ENCODE data around the gene TAS1R1.

The TAS1R1 gene

DNA sequence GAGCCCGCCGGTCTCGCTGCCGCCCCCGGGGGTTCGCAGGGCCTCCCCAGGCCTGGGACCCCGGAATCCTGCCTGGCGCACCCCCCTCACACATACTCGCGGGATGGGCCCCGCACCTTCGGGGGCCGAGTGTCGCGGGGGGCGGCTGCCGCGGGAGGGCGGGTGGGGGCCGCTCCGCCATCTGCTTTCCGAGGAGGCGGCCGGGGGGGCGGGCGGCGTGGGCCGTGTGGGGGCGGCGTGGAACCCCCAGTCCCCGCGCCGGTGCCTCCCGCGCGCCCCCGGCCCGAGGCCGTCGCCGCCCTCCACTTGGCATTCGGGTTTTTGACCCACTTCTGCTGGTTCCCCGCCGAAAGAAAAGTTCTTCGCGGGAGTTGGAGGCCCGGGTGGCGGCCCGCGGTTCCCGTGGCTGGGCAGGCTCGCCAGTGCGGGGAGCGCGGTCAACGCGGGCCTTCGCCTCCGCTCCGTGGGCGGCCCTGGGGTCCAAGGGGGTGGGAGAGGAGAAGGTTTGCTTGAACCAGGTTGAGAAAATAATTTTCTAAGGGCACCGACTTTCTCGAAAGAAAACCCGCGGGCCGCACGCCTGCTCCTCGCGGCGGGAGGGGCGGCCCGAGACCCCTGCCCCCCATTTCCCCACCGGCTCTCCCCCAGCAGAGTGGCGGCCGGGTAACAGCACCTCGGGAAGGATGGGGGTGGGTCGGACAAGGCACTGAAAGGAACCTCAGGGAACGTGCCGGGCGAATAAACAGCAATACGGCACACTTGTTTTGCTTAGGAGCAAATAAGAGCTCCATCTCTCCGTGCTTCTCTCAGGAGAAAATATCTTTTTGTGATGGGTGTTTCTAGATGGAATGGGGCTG is 60.0 kb downstream of the TAS1R1 start:
- Histone ChIP-seq H3K9ac (ENCODE audit: insufficient read length, low read depth) (peak overlapping the region; percentile 72), H3K27me3 (ENCODE audit: insufficient read depth, insufficient read length) (peaks cover 3% of the 10 kb centered on the region), H3K9me3 (ENCODE audit: insufficient read depth, low read length) (no peaks in the 10 kb centered on the region), H3K4me3 (ENCODE audit: insufficient read length, low read depth) (peak overlapping the region; percentile 51), H3K4me1 (ENCODE audit: insufficient read depth, insufficient read length) (no peaks in the 10 kb centered on the region), H3K36me3 (ENCODE audit: insufficient read depth, insufficient read length, low read length) (peaks cover 37% of the 10 kb centered on the region)
- TF ChIP-seq YY1 (IDR thresholded peaks at IDR 0.05; ENCODE audit: insufficient read depth, insufficient read length) (no peak), SUZ12 (IDR thresholded peaks at IDR 0.05; ENCODE audit: extremely low read depth, insufficient read depth, insufficient read length) (no peak), ZNF274 (IDR thresholded peaks at IDR 0.05; ENCODE audit: low read depth, low read length) (no peak)
- DNase-seq (ENCODE audit: low read depth, low spot score), result no peak

DNA sequence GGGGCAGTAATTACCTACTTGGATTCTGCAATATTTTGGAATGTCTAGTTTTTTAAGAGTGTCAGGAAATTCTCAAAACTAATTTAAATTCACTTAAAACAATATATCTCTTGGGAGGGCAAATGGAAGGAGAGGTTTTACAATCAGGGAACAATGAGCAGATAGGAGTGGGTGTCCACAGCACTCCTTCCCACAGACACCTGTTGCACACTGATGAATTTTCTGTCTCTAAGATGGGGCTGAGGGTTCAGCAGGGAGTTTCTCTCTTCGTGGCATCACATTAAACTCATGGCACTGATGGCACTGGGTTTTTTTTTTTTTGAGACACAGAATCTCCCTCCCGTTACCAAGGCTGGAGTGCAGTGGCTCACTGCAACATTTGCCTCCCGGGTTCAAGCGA is 63.9 kb downstream of the TAS1R1 start:
- Histone ChIP-seq H3K27me3 (ENCODE audit: insufficient read depth, insufficient read length) (no peaks in the 10 kb centered on the region), H3K9me3 (ENCODE audit: insufficient read depth, low read length) (no peaks in the 10 kb centered on the region), H3K4me3 (ENCODE audit: insufficient read length, low read depth) (no peak overlapping the region), H3K4me1 (ENCODE audit: insufficient read depth, insufficient read length) (no peaks in the 10 kb centered on the region), H3K36me3 (ENCODE audit: insufficient read depth, insufficient read length, low read length) (peaks cover 69% of the 10 kb centered on the region), H3K9ac (ENCODE audit: insufficient read length, low read depth) (no peak overlapping the region)
- no peak for DNase-seq (ENCODE audit: low read depth, low spot score)
- TF ChIP-seq SUZ12 (IDR thresholded peaks at IDR 0.05; ENCODE audit: extremely low read depth, insufficient read depth, insufficient read length) (no peak), ZNF274 (IDR thresholded peaks at IDR 0.05; ENCODE audit: low read depth, low read length) (no peak), YY1 (IDR thresholded peaks at IDR 0.05; ENCODE audit: insufficient read depth, insufficient read length) (no peak)

DNA sequence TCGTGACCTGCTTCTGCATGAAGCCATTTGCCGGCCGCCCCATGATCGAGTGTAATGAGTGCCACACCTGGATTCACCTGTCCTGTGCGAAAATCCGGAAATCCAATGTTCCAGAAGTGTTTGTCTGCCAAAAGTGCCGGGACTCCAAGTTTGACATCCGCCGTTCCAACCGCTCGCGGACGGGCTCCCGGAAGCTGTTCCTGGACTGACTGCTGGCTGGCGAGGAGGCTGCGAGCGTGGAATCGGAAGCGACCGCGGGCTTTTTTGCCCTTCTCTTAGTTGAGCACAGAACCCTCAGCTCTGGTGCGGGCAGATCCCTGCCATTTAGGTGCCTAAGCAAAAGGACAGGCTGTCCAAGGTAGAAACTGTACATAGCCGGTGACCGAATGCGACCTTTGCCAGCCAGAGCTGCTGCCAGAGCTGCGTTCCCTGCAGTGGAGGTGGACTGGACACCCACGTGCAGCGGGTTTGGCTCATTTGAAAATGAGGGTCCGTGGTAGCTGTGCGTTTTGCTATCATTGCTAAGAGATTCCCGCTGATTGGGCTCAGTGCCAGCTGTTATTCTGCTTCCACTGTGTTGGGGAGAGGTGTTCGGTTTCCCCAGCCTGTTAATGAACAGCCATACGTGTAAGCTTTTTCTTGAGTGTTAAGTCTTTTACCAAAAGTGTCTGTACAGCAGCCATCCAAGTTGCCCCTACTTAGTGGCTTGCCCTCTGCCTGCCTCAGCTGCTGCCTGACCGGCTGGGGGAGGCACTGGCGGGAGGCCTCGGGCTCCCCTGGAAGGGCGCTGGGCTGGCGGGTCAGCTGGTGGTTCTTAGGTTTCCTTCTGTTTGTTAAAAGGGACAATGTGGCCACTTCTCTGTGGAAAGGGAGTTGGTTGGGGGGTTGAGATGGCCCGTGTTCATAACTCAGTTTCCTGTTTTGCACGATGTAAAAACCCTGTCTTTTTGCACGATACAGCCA is 66.6 kb downstream of the TAS1R1 start:
- Histone ChIP-seq H3K4me3 (ENCODE audit: insufficient read length, low read depth) (peak overlapping the region; percentile 8), H3K27me3 (ENCODE audit: insufficient read depth, insufficient read length) (no peaks in the 10 kb centered on the region), H3K9ac (ENCODE audit: insufficient read length, low read depth) (no peak overlapping the region), H3K36me3 (ENCODE audit: insufficient read depth, insufficient read length, low read length) (peaks cover 67% of the 10 kb centered on the region), H3K4me1 (ENCODE audit: insufficient read depth, insufficient read length) (no peaks in the 10 kb centered on the region), H3K9me3 (ENCODE audit: insufficient read depth, low read length) (no peaks in the 10 kb centered on the region)
- DNase-seq (ENCODE audit: low read depth, low spot score), result no peak
- no peak for TF ChIP-seq YY1 (IDR thresholded peaks at IDR 0.05; ENCODE audit: insufficient read depth, insufficient read length)

DNA sequence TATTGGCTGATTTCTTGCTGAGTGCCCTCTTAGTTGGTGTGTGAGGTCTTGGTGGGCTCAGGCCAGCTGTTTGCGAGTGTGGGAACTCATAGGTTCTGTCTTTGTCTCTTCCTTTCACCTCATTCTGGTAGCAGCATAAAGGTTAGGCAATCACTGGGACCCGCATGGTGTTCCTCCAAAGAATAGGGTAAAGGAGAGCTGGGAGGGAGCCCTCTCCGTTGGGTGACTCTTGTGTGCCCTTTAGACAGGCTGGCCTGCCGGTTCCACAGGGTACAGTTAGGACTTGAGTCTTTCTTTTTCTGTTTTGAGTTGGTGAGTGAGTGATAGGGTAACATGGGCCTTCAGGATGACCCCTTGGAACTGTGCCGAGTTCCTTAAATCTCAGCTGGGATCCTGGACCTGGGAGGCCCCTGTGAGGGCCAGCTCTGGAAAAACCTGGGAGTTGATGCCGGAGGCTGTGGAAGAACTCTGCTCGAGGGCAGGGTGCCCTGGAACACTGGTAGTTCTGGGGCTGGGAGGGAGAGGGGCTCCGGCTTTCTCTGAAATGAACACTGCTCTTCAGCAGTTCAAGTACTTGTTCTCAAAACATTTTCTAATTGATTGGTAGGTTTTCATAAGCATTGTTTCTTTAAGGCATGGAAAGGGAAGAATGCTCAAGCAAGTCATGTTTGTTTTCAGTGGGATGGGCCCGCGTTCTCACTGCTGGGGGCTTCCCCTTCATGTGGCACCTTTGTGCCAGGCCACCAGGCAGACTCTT is 67.5 kb downstream of the TAS1R1 start:
- Histone ChIP-seq H3K9ac (ENCODE audit: insufficient read length, low read depth) (no peak overlapping the region), H3K4me3 (ENCODE audit: insufficient read length, low read depth) (no peak overlapping the region), H3K27me3 (ENCODE audit: insufficient read depth, insufficient read length) (no peaks in the 10 kb centered on the region), H3K4me1 (ENCODE audit: insufficient read depth, insufficient read length) (no peaks in the 10 kb centered on the region), H3K9me3 (ENCODE audit: insufficient read depth, low read length) (no peaks in the 10 kb centered on the region), H3K36me3 (ENCODE audit: insufficient read depth, insufficient read length, low read length) (peaks cover 66% of the 10 kb centered on the region)
- DNase-seq (ENCODE audit: low read depth, low spot score), result no peak
- TF ChIP-seq SUZ12 (IDR thresholded peaks at IDR 0.05; ENCODE audit: extremely low read depth, insufficient read depth, insufficient read length), result no peak
- TF ChIP-seq ZNF274 (IDR thresholded peaks at IDR 0.05; ENCODE audit: low read depth, low read length), result no peak
- no peak for TF ChIP-seq YY1 (IDR thresholded peaks at IDR 0.05; ENCODE audit: insufficient read depth, insufficient read length)

DNA sequence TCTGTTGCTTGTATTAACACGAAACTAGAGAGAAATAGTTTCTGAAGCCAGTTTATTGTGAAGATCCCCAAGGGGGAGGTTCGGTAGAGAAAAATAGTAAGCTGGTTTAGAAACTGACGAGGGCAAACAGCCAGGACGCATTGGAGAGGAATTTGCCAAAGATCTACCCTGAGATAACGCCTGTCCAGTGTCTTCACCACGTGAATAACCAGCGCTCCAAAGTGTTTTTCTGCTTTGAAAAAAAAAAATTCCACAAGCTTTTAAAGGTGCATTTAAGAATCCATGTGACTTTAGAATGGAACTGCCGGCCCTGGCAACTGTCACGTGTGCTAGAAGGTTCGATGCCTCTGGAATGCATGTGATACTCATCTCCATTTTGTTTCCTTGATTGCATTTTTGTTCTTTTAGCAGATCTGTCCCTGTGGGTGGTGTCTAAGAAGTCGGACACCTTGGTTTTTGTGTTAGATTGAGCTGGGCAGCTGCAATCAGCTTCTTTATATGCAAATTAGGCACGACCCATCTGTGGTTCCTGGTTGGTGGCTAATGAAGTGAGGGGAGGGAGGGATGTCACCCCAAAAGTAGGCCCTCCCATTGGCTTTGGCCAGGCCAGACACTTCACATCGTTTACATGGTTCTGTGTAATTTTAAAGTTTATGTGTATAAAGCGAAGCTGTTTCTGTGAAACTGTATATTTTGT is 68.3 kb downstream of the TAS1R1 start:
- no peak overlapping the region for H3K4me3 ChIP-seq (ENCODE audit: insufficient read length, low read depth)
- no peak for DNase-seq (ENCODE audit: low read depth, low spot score)
- no peaks in the 10 kb centered on the region for H3K4me1 ChIP-seq (ENCODE audit: insufficient read depth, insufficient read length)
- peaks cover 66% of the 10 kb centered on the region for H3K36me3 ChIP-seq (ENCODE audit: insufficient read depth, insufficient read length, low read length)
- no peaks in the 10 kb centered on the region for H3K9me3 ChIP-seq (ENCODE audit: insufficient read depth, low read length)
- TF ChIP-seq YY1 (IDR thresholded peaks at IDR 0.05; ENCODE audit: insufficient read depth, insufficient read length) (no peak), SUZ12 (IDR thresholded peaks at IDR 0.05; ENCODE audit: extremely low read depth, insufficient read depth, insufficient read length) (no peak), ZNF274 (IDR thresholded peaks at IDR 0.05; ENCODE audit: low read depth, low read length) (no peak)
- H3K27me3 ChIP-seq (ENCODE audit: insufficient read depth, insufficient read length), result no peaks in the 10 kb centered on the region
- no peak overlapping the region for H3K9ac ChIP-seq (ENCODE audit: insufficient read length, low read depth)

DNA sequence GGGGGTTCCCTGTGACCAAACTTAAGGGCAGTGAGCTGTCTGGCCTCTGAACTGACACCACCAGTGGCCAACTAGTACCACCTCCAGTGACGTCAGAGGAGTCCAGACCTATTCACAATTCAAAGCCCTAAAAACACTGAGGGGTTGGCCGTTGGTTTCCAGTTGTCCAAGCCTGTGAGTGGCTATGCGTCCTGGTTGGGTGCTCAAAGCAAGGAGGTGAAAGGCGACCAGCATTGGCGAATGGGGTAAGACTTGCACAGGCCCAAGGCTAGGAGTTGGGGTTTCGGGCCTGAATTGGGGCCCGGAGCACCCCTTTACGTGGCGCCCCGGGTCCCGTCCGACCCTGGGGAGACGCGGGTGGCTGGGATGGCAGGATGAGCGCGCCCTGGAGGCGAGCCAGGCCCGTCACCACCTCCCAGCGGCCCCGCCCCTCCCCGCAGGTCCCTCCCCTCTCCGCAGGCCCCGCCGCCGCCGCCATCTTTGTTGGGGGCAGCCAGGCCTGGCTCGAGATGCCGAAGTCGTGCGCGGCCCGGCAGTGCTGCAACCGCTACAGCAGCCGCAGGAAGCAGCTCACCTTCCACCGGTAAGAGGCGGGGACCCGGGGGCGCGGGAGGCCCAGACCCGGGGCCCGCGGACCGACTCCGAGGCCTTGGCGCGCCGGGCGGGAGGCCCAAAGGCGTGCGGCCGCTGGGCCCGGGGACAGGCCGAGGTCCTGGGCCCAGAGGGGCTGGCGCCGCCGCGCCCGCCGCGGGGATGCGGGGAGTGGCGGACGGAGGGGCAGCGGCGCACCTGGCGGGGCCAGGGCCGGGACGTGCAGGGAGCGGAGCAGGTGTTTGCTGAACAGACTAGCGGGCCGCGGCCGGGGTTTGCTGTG is 69.8 kb downstream of the TAS1R1 start, which contains the start of gene THAP3:
Gene THAP3 (plus strand): TSS at position 159 of the 874 bp plus-strand sequence. CDS start 351 bp downstream, at position 510.
- peak within 1 kb of the TSS; percentile 64 for H3K4me3 ChIP-seq (ENCODE audit: insufficient read length, low read depth)
- no peaks in the 10 kb centered on the region for H3K4me1 ChIP-seq (ENCODE audit: insufficient read depth, insufficient read length)
- peaks cover 66% of the 10 kb centered on the region for H3K36me3 ChIP-seq (ENCODE audit: insufficient read depth, insufficient read length, low read length)
- no peaks in the 10 kb centered on the region for H3K9me3 ChIP-seq (ENCODE audit: insufficient read depth, low read length)
- peak; percentile 59 for DNase-seq (ENCODE audit: low read depth, low spot score)
- TF ChIP-seq YY1 (IDR thresholded peaks at IDR 0.05; ENCODE audit: insufficient read depth, insufficient read length) (peak; percentile 73), SUZ12 (IDR thresholded peaks at IDR 0.05; ENCODE audit: extremely low read depth, insufficient read depth, insufficient read length) (no peak)
- H3K9ac ChIP-seq (ENCODE audit: insufficient read length, low read depth), result peak within 1 kb of the TSS; percentile 77
- H3K27me3 ChIP-seq (ENCODE audit: insufficient read depth, insufficient read length), result no peaks in the 10 kb centered on the region
